CD4-positive, alpha-beta T cell treated with Interleukin-21 for 1 hour (primary cell): ENCODE measurements around the gene ZNF668.

Source experiments
- DNase-seq: peaks from one replicate; pipeline ENCODE4 v3.0.0-alpha.2; 2020

The ZNF668 gene

GRCh38 chr16:31080756-31081419 is 6.8 kb upstream of the ZNF668 start:
- DNase-seq = no peak

DNA sequence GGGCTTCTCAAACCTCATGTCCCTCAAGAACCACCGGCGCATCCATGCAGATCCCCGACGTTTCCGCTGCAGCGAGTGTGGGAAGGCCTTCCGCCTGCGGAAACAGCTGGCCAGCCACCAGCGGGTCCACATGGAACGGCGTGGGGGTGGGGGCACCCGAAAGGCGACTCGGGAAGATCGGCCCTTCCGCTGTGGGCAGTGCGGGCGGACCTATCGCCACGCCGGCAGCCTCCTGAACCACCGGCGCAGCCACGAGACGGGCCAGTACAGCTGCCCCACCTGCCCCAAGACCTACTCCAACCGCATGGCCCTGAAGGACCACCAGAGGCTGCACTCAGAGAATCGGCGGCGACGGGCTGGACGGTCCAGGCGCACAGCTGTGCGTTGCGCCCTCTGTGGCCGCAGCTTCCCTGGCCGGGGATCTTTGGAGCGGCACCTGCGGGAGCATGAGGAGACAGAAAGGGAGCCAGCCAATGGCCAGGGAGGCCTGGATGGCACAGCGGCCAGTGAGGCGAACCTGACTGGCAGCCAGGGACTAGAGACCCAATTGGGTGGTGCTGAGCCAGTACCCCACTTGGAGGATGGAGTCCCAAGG is 6.1 kb upstream of the ZNF668 start:
- no peak for DNase-seq

DNA sequence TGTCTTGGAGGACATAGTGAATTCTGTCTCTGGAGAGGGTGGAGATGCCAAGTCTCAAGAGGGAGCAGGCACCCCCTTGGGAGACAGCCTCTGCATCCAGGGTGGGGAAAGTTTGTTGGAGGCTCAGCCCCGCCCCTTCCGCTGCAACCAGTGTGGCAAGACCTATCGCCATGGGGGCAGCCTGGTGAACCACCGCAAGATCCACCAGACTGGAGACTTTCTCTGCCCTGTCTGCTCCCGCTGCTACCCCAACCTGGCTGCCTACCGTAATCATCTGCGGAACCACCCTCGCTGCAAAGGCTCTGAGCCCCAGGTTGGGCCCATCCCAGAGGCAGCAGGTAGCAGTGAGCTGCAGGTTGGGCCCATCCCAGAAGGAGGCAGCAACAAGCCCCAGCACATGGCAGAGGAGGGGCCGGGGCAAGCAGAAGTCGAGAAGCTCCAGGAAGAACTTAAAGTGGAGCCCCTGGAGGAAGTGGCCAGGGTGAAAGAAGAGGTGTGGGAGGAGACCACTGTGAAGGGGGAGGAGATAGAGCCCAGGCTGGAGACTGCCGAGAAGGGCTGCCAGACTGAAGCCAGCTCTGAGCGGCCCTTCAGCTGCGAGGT is 5.4 kb upstream of the ZNF668 start:
- no peak for DNase-seq

DNA sequence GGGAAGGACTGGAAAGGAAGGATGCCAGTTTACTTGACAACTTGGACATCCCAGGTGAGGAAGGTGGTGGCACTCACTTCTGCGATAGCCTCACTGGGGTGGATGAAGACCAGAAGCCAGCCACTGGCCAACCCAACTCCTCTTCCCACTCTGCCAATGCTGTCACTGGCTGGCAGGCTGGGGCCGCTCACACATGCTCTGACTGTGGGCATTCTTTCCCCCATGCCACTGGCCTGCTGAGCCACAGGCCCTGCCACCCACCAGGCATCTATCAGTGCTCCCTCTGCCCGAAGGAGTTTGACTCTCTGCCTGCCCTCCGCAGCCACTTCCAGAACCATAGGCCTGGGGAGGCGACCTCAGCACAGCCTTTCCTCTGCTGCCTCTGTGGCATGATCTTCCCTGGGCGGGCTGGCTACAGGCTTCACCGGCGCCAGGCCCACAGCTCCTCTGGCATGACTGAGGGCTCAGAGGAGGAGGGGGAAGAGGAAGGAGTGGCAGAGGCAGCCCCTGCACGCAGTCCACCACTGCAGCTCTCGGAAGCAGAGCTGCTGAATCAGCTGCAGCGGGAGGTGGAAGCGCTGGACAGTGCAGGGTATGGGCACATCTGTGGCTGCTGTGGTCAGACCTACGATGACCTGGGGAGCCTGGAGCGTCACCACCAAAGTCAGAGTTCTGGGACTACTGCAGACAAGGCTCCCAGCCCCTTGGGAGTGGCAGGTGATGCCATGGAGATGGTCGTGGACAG is 4.7 kb upstream of the ZNF668 start:
- no peak for DNase-seq

GRCh38 chr16:31077592-31078396 is 3.8 kb upstream of the ZNF668 start:
- DNase-seq = no peak

DNA sequence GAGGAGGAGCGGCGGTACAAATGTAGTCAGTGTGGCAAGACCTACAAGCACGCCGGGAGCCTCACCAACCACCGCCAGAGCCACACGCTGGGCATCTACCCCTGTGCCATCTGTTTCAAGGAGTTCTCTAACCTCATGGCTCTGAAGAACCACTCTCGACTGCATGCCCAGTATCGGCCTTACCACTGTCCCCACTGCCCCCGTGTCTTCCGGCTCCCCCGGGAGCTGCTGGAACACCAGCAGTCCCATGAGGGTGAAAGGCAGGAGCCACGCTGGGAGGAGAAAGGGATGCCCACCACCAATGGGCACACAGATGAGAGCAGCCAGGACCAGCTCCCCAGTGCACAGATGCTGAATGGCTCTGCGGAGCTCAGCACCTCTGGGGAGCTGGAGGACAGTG is 3.0 kb upstream of the ZNF668 start:
- no peak for DNase-seq

- DNase-seq = no peak
Measured at GRCh38 chr16:31076319-31076718, 2.3 kb upstream of the ZNF668 start.

- DNase-seq = no peak
Measured at GRCh38 chr16:31074814-31075183, 759 bp upstream of the ZNF668 start.

DNA sequence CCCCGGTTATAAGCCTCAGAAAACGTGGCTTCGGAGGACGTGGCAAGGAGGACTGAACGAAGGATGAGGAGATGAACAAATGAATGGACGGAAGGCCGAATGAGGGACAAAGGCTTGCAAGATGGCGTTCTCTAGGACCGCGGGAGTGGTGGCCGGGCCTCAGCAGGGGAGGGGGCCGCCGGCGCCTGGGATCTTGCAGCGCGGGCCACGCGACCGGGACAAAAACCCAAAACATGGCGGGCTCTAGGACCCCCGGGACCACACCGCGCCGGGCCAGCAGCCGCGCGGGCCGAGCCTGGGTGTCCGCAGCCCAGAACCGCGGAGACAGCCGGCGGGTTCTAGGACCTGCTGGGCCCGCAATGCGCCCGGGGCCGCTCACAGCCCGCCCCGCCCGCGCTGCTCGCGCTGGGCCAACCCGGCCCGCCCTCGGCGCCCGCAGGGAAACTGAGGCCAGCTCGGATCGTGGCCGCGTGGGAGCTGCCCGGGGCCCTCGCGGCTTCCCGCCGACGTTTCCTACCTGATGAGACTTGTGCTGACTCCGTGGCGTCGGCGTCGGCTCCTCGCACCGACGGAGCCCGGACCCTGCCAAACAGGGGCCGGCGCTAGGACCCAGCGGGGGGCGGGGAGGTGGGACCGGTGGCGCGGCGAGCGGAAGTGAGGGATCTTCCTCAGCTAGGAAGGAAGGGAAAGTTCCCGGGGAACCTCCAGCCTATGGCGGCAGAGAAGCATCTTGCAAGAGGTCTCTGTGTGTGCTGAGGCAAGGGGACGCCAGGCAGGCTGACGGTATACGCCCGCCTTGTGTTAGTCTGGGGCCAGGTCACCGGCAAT is 684 bp downstream of the ZNF668 start:
- DNase-seq = peak; percentile 87

- peak; percentile 29 for DNase-seq
Measured at GRCh38 chr16:31072540-31073141, 1.4 kb downstream of the ZNF668 start.

GRCh38 chr16:31071861-31072260 is 2.2 kb downstream of the ZNF668 start:
- no peak for DNase-seq

DNA sequence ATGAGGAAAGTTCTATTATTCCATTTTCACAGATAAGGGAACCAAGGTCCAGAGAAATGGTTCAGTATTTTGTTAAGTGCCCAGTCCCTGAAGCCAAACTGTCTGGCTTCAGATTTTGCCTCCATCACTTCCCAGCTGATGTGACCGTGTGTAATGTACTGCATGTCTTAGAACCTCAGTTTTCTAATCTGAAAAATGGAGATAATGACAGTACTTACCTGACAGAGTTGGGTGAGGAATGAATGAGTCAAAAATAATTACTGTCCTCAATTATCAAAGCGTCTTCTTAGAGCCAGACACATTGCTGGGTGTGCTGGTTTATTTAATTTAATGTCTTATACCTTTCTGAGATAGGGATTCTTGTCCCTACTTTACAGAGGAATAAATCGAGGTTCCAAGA is 6.7 kb downstream of the ZNF668 start:
- DNase-seq = no peak

- DNase-seq = no peak
Measured at GRCh38 chr16:31064882-31065461, 9.1 kb downstream of the ZNF668 start.

- peak; percentile 37 for DNase-seq
Measured at GRCh38 chr16:31063843-31064611, 10.0 kb downstream of the ZNF668 start.

- DNase-seq = peak; percentile 13
Measured at GRCh38 chr16:31063495-31063842, 10.6 kb downstream of the ZNF668 start.

- DNase-seq = no peak
Measured at GRCh38 chr16:31061813-31062440, 12.1 kb downstream of the ZNF668 start.

- no peak for DNase-seq
Measured at GRCh38 chr16:31061126-31061812, 12.8 kb downstream of the ZNF668 start.

DNA sequence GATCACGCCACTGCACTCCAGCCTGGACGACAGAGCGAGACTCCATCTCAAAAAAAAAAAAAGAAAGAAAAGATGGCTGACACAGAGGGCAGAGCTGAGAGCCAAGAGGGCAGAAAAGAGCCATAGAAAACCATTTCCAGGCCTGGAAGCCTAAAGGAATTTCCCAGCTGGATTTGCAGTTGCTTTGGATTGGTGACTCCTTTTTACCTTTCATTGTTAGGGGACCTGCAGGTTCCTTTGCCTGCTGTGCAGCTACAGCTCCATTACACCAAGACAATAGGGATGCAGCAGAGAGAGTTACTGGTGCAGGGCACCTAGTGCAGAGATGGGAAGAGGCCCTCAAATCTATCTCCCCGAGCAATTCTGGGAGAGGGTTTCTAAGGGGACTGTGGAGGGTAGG is 18.4 kb downstream of the ZNF668 start:
- DNase-seq = no peak

GRCh38 chr16:31052114-31052513 is 21.9 kb downstream of the ZNF668 start:
- DNase-seq = no peak
